Activated T-cell treated with anti-CD3 and anti-CD28 coated beads for 4 hours (primary cell): Measurements from ENCODE around the gene FBN3.
"Not testable (repeated sequence)": the region's sequence is repeated elsewhere in the genome, so short reads cannot be mapped to it uniquely, and the experiment has no call there.

Experiments
- DNase-seq: peaks from one replicate; pipeline ENCODE4 v3.0.0-alpha.2; 2020

FBN3 gene

GRCh38 chr19:8115805-8116396 lies 33.5 kb downstream of the FBN3 start:
- no peak for DNase-seq

GRCh38 chr19:8113017-8113416 lies 36.4 kb downstream of the FBN3 start:
- no peak for DNase-seq

GRCh38 chr19:8111376-8111775 lies 38.0 kb downstream of the FBN3 start:
- DNase-seq: no peak

GRCh38 chr19:8110931-8111330 lies 38.5 kb downstream of the FBN3 start:
- DNase-seq: no peak

GRCh38 chr19:8109890-8110662 lies 39.3 kb downstream of the FBN3 start:
- DNase-seq: no peak

- DNase-seq: no peak
Observed at GRCh38 chr19:8109455-8109854, 39.9 kb downstream of the FBN3 start.

- DNase-seq: no peak
Observed at GRCh38 chr19:8108560-8109445, 40.6 kb downstream of the FBN3 start.

GRCh38 chr19:8107301-8107903 lies 42.0 kb downstream of the FBN3 start:
- DNase-seq: no peak

- no peak for DNase-seq
Observed at GRCh38 chr19:8105471-8105870, 43.9 kb downstream of the FBN3 start.

GRCh38 chr19:8101910-8102309 lies 47.5 kb downstream of the FBN3 start:
- DNase-seq: not testable (repeated sequence)

GRCh38 chr19:8101311-8101710 lies 48.1 kb downstream of the FBN3 start:
- no peak for DNase-seq

GRCh38 chr19:8097681-8098567 lies 51.5 kb downstream of the FBN3 start:
- no peak for DNase-seq

GRCh38 chr19:8097198-8097597 lies 52.2 kb downstream of the FBN3 start:
- DNase-seq: no peak

GRCh38 chr19:8096071-8096470 lies 53.3 kb downstream of the FBN3 start:
- no peak for DNase-seq

GRCh38 chr19:8095354-8095886 lies 54.0 kb downstream of the FBN3 start:
- no peak for DNase-seq

- DNase-seq: no peak
Observed at GRCh38 chr19:8094336-8094735, 55.1 kb downstream of the FBN3 start.

GRCh38 chr19:8093740-8094139 lies 55.7 kb downstream of the FBN3 start:
- DNase-seq: no peak

- DNase-seq: no peak
Observed at GRCh38 chr19:8090950-8091349, 58.4 kb downstream of the FBN3 start.

GRCh38 chr19:8089664-8090601 lies 59.5 kb downstream of the FBN3 start:
- no peak for DNase-seq

- DNase-seq: no peak
Observed at GRCh38 chr19:8088752-8089663, 60.4 kb downstream of the FBN3 start.
